HepG2 (cell line): ENCODE measurements around the gene PTPRM. TPM values are rescaled to one million over a fixed set of nuclear protein-coding genes. Genes with fewer than 3 reads are reported as not detected.

ENCODE experiments used
- ATAC-seq: fragments of 200-7000 bp; cut with Tn5 transposase; 3 replicates; pipeline ENCODE4 v1.9.1; 2020; ENCODE audit warnings: mild to moderate bottlenecking, moderate library complexity
- BruUV-seq: library from RNA; stranded (reverse); fragments of 400-500 nt; replicated peaks from 2 replicates; lab custom pipeline; 2021; lab: Mats Ljungman, UMichigan
- CTCF ChIA-PET: fragments of 300-600 bp; formaldehyde crosslinking; extraction: SDS; loops from one replicate; lab custom pipeline; 2021; ENCODE audit warnings: low total read pairs, inconsistent platforms, low intra/inter-chr PET ratio; lab: Yijun Ruan, JAX
- POLR2A ChIA-PET: fragments of 350-600 bp; sonication (Branson Sonifier 250); formaldehyde crosslinking; loops from one replicate; lab custom pipeline; 2020; ENCODE audit warnings: antibody characterized with exemption, inconsistent platforms; lab: Yijun Ruan, JAX
- DNase-seq: peaks from one replicate; pipeline ENCODE4 v3.0.0-alpha.2; 2015; ENCODE audit warnings: low spot score
- FAIRE-seq: peaks from 3 replicates; lab custom pipeline; 2011; peaks lifted over from hg19 to GRCh38; lab: Jason Lieb, UNC
- H2AFZ ChIP-seq: one replicate; pipeline ENCODE4 v1.6.1; 2011; ENCODE audit warnings: low read length, inconsistent platforms
- H3K27ac ChIP-seq: fragments of 300-600 bp; 3 replicates; pipeline ENCODE4 v1.8.0; 2011; ENCODE audit warnings: mixed run types, mild to moderate bottlenecking, mixed read lengths, low read length, inconsistent platforms; ENCODE audit not compliant: insufficient read depth; ENCODE audit errors: extremely low read length
- H3K27me3 ChIP-seq, 2 experiments: fragments of 200-600 bp in 1 of 2; 2 replicates in 1 of 2; 3 replicates in 1 of 2; pipeline versions ENCODE4 v1.6.0 to v1.8.0; 2011; ENCODE audit warnings: low read length in 2 of 2, mild to moderate bottlenecking in 2 of 2, moderate library complexity in 2 of 2, inconsistent platforms in 1 of 2; ENCODE audit not compliant: insufficient read depth in 2 of 2, control insufficient read depth in 1 of 2
- H3K36me3 ChIP-seq, 2 experiments: fragments of 200-600 bp in 1 of 2; replicated peaks in 1 of 2; 2 replicates in 1 of 2; 3 replicates in 1 of 2; pipeline versions ENCODE4 v1.5.1 to v1.8.0; 2011; ENCODE audit warnings: low read length in 2 of 2, inconsistent platforms in 1 of 2; ENCODE audit not compliant: insufficient read depth in 2 of 2, control insufficient read depth in 1 of 2
- H3K4me1 ChIP-seq: 2 replicates; pipeline ENCODE4 v1.5.1; 2012; ENCODE audit warnings: low read length, inconsistent platforms; ENCODE audit not compliant: insufficient read depth
- H3K4me2 ChIP-seq: 2 replicates; pipeline ENCODE4 v1.6.0; 2011; ENCODE audit warnings: low read depth, low read length, inconsistent platforms
- H3K4me3 ChIP-seq, 3 experiments: fragments of 200-600 bp in 1 of 3; sonication (generic), shearing (Covaris generic) in 1 of 3; replicated peaks in 1 of 3; 2 replicates each; pipeline ENCODE4 v1.5.1; 2011 to 2016; ENCODE audit warnings: low read length in 3 of 3, inconsistent platforms in 2 of 3, low read depth in 2 of 3, mild to moderate bottlenecking in 2 of 3, control low read depth in 1 of 3, mixed read lengths in 1 of 3; ENCODE audit not compliant: insufficient read depth in 1 of 3
- H3K79me2 ChIP-seq: one replicate; pipeline ENCODE4 v1.6.1; 2011; ENCODE audit warnings: low read length, inconsistent platforms; ENCODE audit not compliant: insufficient read depth
- H3K9ac ChIP-seq: 2 replicates; pipeline ENCODE4 v1.6.0; 2011; ENCODE audit warnings: mild to moderate bottlenecking, low read depth, low read length, inconsistent platforms; ENCODE audit not compliant: insufficient read depth
- H3K9me3 ChIP-seq: 2 replicates; pipeline ENCODE4 v1.5.1; 2012; ENCODE audit warnings: mild to moderate bottlenecking, low read length
- H4K20me1 ChIP-seq: 2 replicates; pipeline ENCODE4 v1.6.0; 2011; ENCODE audit warnings: inconsistent platforms, mild to moderate bottlenecking, low read length, moderate library complexity; ENCODE audit not compliant: insufficient read depth
- AGO1 ChIP-seq: fragments of 200-400 bp; formaldehyde crosslinking; IDR thresholded peaks from 2 replicates; pipeline ENCODE4 v1.6.1; 2017; ENCODE audit warnings: mild to moderate bottlenecking, low read depth, low read length, moderate library complexity; ENCODE audit not compliant: poor library complexity, severe bottlenecking
- CREB1 ChIP-seq, 2 experiments: fragments of 450-650 bp in 1 of 2; IDR thresholded peaks; 2 replicates each; pipeline ENCODE4 v1.6.1; 2016 to 2017; ENCODE audit warnings: control low read depth in 1 of 2, mild to moderate bottlenecking in 1 of 2, missing compliant biosample characterization in 1 of 2, missing genetic modification characterization in 1 of 2
- E2F1 ChIP-seq: sonication (generic); formaldehyde crosslinking; IDR thresholded peaks from 2 replicates; pipeline ENCODE4 v1.5.0; 2020; ENCODE audit warnings: missing genetic modification reagents
- HMGA1 ChIP-seq: sonication (generic); formaldehyde crosslinking; conservative IDR thresholded peaks from 2 replicates; pipeline ENCODE4 v1.4.0; 2020; ENCODE audit warnings: missing genetic modification reagents
- MED1 ChIP-seq: sonication (generic); formaldehyde crosslinking; IDR thresholded peaks from 2 replicates; pipeline ENCODE4 v1.4.0; 2020; ENCODE audit warnings: missing genetic modification reagents
- MTA3 ChIP-seq: sonication (generic); formaldehyde crosslinking; IDR thresholded peaks from 2 replicates; pipeline ENCODE4 v1.4.0; 2020; ENCODE audit warnings: missing genetic modification reagents
- MYNN ChIP-seq: sonication (generic); formaldehyde crosslinking; IDR thresholded peaks from 2 replicates; pipeline ENCODE4 v1.4.0; 2020; ENCODE audit warnings: mild to moderate bottlenecking, low read depth, missing genetic modification reagents
- PRMT3 ChIP-seq: sonication (generic); formaldehyde crosslinking; IDR thresholded peaks from 2 replicates; pipeline ENCODE4 v1.8.1; 2022; ENCODE audit warnings: low read depth, mild to moderate bottlenecking, moderate library complexity, missing genetic modification reagents, borderline replicate concordance
- PTBP1 ChIP-seq: fragments of 200-400 bp; formaldehyde crosslinking; IDR thresholded peaks from 2 replicates; pipeline ENCODE4 v1.6.1; 2018; ENCODE audit warnings: low read length, low read depth; ENCODE audit not compliant: poor library complexity, severe bottlenecking
- RBM22 ChIP-seq: fragments of 200-400 bp; formaldehyde crosslinking; optimal IDR thresholded peaks from 2 replicates; pipeline ENCODE3; 2017; ENCODE audit warnings: mild to moderate bottlenecking, low read length, moderate library complexity
- SMARCE1 ChIP-seq: fragments of 450-650 bp; IDR thresholded peaks from 2 replicates; pipeline ENCODE4 v1.6.1; 2017; ENCODE audit warnings: borderline replicate concordance
- TAF15 ChIP-seq: fragments of 200-400 bp; formaldehyde crosslinking; IDR thresholded peaks from one replicate; pipeline ENCODE4 v1.6.1; 2018; ENCODE audit warnings: mild to moderate bottlenecking, low read depth, low read length; ENCODE audit not compliant: poor library complexity, severe bottlenecking
- ZMYM2 ChIP-seq: sonication (generic); formaldehyde crosslinking; IDR thresholded peaks from 2 replicates; pipeline ENCODE4 v1.8.0; 2022; ENCODE audit warnings: mild to moderate bottlenecking, missing genetic modification reagents
- ZNF136 ChIP-seq: sonication (generic); formaldehyde crosslinking; IDR thresholded peaks from 2 replicates; pipeline ENCODE4 v1.8.1; 2022; ENCODE audit warnings: low read depth, mild to moderate bottlenecking, moderate library complexity, missing genetic modification reagents
- ZNF574 ChIP-seq: sonication (generic); formaldehyde crosslinking; IDR thresholded peaks from 2 replicates; pipeline ENCODE4 v1.4.0; 2020; ENCODE audit warnings: missing genetic modification reagents
- ZNF780A ChIP-seq: sonication (generic); formaldehyde crosslinking; IDR thresholded peaks from 2 replicates; pipeline ENCODE4 v1.8.0; 2022; ENCODE audit warnings: mild to moderate bottlenecking, missing genetic modification reagents, moderate library complexity
- ZSCAN22 ChIP-seq: sonication (generic); formaldehyde crosslinking; IDR thresholded peaks from 2 replicates; pipeline ENCODE4 v1.4.0; 2020; ENCODE audit warnings: mild to moderate bottlenecking, missing genetic modification reagents
- WGBS: methylation state at CpG from one replicate; pipeline ENCODE4 v1.1.6; 2017; ENCODE audit warnings: low lambda C conversion rate; 5-methylcytosine and 5-hydroxymethylcytosine counted together
- in situ Hi-C: cut with HindIII; loops from 2 replicates; pipeline ENCODE4 v1.10.0; 2017; ENCODE audit warnings: low pct_unique_long_range_greater_than_20kb; ENCODE audit not compliant: extremely low pct_ligation_motif_present
- intact Hi-C: fragments of 100-400 bp; cut with micrococcal nuclease; formaldehyde crosslinking; loops from one replicate; pipeline ENCODE4 v1.10.0; 2022; ENCODE audit not compliant: unreplicated experiment
- polyA plus RNA-seq, 8 experiments: library from polyadenylated mRNA; depleted of rRNA in 3 of 8; stranded (reverse) in 7 of 8; unstranded in 1 of 8; fragments of >200 nt; fragmentation: Illumina TruSeq in 4 of 8; extraction: Trizol in 4 of 8; gene quantifications; 2 replicates each; pipeline versions ENCODE4 v1.2.1 to v1.2.3, GENCODE V29; 2011 to 2016; ENCODE audit warnings: low read depth in 4 of 8, missing spikeins in 1 of 8, mixed read lengths in 1 of 8; ENCODE audit not compliant: insufficient read depth in 1 of 8
- total RNA-seq, 5 experiments: library from RNA; depleted of rRNA; stranded (reverse); fragments of >200 nt; fragmentation: Illumina TruSeq; extraction: Trizol; gene quantifications; 2 replicates each; pipeline ENCODE4 v1.2.3, GENCODE V29; 2016; ENCODE audit warnings: low read depth in 1 of 5

Gene PTPRM
- total and polyA plus RNA-seq, 2 of the 13 experiments (the other 11 are each of a cell fraction or from before 2014, with no cell fraction given) = 12.6 to 108 TPM

GRCh38 chr18:7940971-7941370 is 373.9 kb downstream of the PTPRM start (continued):
- TF ChIP-seq PTBP1 (no peak), MYNN (no peak)

DNA sequence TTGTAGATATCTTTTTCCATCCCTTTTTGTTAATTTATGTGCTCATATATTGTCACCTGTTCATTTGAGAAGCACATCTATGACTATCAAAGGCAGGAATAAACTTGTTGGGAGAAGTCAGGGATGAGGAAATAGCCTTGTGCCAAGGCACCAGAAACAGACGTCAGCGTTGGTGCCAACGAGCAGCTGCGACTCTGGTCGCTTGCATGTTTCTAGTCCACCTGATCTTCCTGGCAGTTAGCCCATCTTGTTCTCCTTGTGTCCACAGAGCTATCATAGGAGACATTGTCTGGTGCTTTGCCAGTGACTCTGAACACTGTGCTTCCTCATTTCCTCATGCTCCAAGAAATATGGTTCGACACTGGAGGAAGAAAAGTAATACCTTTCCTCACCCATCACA is 374.4 kb downstream of the PTPRM start:
- no peaks in the 10 kb centered on the region for H3K27me3 ChIP-seq
- DNase-seq (no peak), FAIRE-seq (no peak), ATAC-seq (no peak)
- no peak overlapping the region for H3K27ac ChIP-seq
- no peaks in the 10 kb centered on the region for H3K36me3 ChIP-seq
- ChIA-PET POLR2A (no interaction called here), CTCF (no interaction called here)
- H4K20me1 ChIP-seq = no peaks in the 10 kb centered on the region
- no peak overlapping the region for H3K4me3 ChIP-seq
- H3K4me2 ChIP-seq = no peak overlapping the region
- in situ Hi-C loops = no loop called here
- no peaks in the 10 kb centered on the region for H3K9me3 ChIP-seq
- H3K79me2 ChIP-seq = no peaks in the 10 kb centered on the region
- peaks cover 7% of the 10 kb centered on the region; the same call in 1 of the 2 replicates for H3K4me1 ChIP-seq
- 98% methylated on average over 6 of the region's 6 CpGs for WGBS
- TF ChIP-seq RBM22 (no peak), MED1 (no peak), PRMT3 (CRISPR knock-in tag) (no peak), ZNF780A (CRISPR knock-in tag) (no peak), ZMYM2 (CRISPR knock-in tag) (no peak), ZNF136 (no peak), ZNF574 (CRISPR knock-in tag) (no peak), HMGA1 (CRISPR knock-in tag) (no peak), MTA3 (CRISPR knock-in tag) (no peak), AGO1 (no peak), ZSCAN22 (CRISPR knock-in tag) (no peak), SMARCE1 (no peak), E2F1 (CRISPR knock-in tag) (no peak), CREB1 (IDR thresholded peaks at IDR 0.05) (no peak), CREB1 (CRISPR knock-in tag; IDR thresholded peaks at IDR 0.05) (no peak), TAF15 (no peak)
- no TSS peak for BruUV-seq
- no peak overlapping the region for H3K9ac ChIP-seq
- intact Hi-C loops = no loop called here
- H2AFZ ChIP-seq = no peak overlapping the region
